GM12872 (cell line): ENCODE measurements around the gene HSPA12B.

Experiments used
- TF ChIP-seq, protein P1 (sequence below): IDR thresholded peaks from 3 replicates; pipeline ENCODE4 v1.5.1; 2011; ENCODE audit warnings: low read depth, mild to moderate bottlenecking, low read length, moderate library complexity; ENCODE audit not compliant: insufficient read depth

Gene HSPA12B, protein sequence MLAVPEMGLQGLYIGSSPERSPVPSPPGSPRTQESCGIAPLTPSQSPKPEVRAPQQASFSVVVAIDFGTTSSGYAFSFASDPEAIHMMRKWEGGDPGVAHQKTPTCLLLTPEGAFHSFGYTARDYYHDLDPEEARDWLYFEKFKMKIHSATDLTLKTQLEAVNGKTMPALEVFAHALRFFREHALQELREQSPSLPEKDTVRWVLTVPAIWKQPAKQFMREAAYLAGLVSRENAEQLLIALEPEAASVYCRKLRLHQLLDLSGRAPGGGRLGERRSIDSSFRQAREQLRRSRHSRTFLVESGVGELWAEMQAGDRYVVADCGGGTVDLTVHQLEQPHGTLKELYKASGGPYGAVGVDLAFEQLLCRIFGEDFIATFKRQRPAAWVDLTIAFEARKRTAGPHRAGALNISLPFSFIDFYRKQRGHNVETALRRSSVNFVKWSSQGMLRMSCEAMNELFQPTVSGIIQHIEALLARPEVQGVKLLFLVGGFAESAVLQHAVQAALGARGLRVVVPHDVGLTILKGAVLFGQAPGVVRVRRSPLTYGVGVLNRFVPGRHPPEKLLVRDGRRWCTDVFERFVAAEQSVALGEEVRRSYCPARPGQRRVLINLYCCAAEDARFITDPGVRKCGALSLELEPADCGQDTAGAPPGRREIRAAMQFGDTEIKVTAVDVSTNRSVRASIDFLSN

DNA sequence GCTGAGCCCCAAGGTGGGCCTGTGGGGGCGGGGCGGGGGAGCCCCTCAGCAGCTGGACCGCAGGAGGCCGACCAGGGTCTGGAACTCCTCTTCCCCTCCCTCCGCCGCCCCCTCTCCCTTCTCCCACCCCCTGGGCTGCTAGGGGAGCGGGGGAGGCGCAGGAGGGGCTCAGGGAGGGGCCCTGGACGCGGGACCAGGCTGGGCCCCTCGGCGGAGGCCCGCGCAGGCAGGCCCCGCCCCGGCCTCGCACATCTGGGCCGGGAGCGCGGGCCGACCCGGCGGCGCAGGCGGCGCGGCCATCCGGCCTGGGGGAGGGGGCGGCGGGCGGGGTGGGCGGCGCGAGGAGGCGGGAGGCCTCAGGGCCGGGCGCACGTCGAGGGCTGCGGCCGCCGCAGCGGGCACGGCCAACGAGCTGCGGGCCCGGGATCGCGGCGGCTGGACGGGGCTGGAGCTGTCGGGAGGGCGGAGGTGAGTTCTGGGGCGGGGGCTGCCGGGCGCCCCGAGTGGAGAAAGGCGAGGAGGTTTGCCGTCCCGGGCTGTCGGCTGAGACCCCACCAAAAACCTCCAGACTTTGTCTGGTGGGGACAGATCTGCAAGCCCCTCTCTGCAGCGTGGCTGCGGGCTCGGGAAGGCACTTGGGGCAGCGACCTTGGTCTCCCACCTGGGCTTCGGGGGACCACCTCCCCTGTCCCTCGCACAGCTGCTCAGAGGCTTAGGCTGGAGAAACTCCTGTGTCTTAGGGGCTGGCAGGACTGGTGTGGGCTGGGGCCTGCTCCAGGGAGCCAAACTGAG, at the start of gene HSPA12B:
Gene HSPA12B (plus strand): TSS at position 359 of the 792 bp plus-strand sequence. CDS start 5,990 bp downstream, outside the sequence.
- TF ChIP-seq, protein P1, sequence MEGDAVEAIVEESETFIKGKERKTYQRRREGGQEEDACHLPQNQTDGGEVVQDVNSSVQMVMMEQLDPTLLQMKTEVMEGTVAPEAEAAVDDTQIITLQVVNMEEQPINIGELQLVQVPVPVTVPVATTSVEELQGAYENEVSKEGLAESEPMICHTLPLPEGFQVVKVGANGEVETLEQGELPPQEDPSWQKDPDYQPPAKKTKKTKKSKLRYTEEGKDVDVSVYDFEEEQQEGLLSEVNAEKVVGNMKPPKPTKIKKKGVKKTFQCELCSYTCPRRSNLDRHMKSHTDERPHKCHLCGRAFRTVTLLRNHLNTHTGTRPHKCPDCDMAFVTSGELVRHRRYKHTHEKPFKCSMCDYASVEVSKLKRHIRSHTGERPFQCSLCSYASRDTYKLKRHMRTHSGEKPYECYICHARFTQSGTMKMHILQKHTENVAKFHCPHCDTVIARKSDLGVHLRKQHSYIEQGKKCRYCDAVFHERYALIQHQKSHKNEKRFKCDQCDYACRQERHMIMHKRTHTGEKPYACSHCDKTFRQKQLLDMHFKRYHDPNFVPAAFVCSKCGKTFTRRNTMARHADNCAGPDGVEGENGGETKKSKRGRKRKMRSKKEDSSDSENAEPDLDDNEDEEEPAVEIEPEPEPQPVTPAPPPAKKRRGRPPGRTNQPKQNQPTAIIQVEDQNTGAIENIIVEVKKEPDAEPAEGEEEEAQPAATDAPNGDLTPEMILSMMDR, result no peak

DNA sequence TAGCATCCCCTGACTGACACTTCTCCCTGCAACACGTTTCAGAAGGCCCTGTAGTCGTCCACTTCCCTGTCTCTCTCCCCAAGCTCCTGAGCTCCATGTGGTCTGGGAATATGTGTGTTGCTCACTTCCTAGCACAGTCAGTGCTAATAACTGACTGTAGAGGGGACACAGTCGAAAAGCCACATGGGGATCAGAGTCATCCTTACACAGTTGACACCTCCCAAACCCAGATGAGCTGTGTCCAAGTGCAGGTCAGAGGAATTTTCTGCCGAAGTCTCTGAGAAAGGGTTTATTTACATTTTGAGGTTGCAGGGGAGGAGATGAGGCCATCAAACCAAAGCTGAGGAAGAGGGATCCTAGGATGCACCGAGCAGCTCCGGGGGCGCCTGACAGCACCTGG, 47.1 kb upstream of the HSPA12B start:
- TF ChIP-seq, protein P1, result no peak

DNA sequence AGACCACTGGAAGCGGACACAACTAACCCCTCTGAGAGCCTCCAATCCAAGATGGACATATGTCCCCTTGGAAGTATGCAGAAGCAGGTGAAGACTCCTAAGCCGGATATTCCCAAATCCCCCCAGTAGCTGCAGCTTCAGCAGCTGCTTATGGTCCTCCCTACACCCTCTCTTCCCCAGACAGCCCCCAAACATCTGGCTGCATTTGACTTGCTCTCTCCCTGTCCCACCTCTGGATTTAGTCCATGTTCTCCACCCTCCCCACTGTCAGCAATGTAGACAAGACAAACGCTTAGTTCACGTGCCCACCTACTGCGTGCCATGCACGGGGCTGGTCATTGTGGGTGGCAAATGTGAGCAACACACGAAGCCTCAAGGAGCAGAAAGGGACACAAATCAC, 46.1 kb upstream of the HSPA12B start:
- TF ChIP-seq, protein P1, result no peak

DNA sequence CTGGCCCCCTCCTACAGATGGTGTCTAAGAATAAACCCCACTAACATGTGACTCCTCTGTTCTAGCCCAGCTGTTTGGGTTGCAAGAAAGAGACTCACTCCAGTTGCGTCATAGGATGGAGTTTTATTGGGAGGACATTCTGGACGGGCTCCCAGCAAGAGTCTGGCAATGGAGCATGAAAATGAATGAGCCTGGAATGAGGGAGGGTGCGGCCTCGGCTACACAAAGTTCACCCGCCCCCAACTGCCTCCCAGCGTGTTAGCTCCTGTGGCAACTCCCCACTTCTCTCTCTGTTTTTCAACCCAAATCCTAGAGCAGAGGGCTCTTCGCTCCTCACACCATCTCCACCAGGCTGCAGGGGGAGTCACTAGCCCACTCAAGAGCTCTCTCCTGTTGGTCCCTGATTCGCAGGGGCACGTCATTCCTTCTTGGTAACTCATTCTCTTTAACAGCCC, 45.6 kb upstream of the HSPA12B start:
- TF ChIP-seq, protein P1, result no peak

DNA sequence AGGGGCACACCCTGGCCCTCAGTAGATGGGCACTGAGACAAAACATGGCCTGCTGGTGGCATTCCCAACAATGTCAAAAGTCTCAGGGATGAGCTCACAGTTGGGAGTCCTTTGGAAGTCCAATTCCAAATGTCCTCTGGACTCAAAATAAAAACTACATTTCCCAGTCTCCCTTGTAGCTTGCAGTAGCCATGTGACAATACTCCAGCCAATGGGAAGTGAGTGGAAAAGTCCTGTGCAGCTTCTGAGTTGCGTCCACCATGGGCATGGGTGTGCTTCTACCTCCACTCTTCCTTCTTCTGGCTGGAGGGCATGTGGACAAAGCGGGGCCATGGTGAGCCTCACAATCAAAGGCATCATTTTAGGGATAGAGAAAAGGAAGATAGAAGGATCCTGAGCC, 44.8 kb upstream of the HSPA12B start:
- TF ChIP-seq, protein P1, result no peak

DNA sequence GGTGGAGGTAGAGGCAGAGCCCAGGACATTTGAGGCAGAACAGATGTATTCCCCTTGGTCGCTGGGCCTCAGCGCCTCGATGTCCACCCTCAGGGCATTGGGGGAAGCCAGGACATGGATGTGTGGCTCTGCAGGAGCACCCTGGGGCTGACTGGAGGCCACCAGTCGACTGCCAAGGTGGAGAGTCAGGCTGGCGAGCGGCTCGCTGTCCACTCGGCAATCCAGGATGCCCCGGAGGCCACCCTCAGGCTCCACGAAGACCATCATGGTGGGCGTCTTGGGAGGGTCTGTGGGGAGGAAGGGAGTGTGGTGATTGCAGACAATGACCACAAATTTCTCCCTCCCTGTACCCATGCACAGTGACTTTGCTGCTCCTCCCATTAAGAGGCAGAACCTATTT, 42.5 kb upstream of the HSPA12B start:
- TF ChIP-seq, protein P1, result no peak

DNA sequence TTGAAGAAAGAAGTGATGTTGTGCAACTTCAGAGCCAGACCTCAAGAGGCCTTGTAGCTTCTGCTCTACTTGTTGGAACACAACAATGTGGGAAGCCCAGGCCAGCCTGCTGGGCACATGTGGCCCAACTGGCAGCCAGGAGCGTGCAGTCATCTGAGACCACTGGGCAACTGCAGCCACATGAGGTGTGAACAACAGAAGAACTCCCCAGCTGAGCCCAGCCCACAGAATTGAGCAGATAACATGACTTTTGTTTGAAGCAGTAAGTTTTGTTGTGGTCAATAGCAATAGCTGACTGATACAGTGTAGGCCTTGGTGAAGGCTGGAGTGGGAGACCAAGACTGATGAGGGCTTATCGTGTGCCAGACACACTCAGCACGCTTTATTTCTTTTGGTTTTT, 42.1 kb upstream of the HSPA12B start:
- TF ChIP-seq, protein P1, result no peak
